ENCODE measurements around the gene CCR9. TPM values are rescaled to one million over a fixed set of nuclear protein-coding genes. Genes with fewer than 3 reads are reported as not detected.

Gene CCR9
- total RNA-seq, 1 donor from 2014 or later = not detected

GRCh38 chr3:45927881-45928280, 41.5 kb downstream of the CCR9 start:
- no peak for DNase-seq
- no peak for ATAC-seq
- intact Hi-C loops (cut with micrococcal nuclease) = no loop called here

- intact Hi-C loops (cut with micrococcal nuclease) = no loop called here
- DNase-seq (peak; percentile 58), ATAC-seq (peak; percentile 47)
Observed at GRCh38 chr3:45929042-45929679, 42.8 kb downstream of the CCR9 start.

DNA sequence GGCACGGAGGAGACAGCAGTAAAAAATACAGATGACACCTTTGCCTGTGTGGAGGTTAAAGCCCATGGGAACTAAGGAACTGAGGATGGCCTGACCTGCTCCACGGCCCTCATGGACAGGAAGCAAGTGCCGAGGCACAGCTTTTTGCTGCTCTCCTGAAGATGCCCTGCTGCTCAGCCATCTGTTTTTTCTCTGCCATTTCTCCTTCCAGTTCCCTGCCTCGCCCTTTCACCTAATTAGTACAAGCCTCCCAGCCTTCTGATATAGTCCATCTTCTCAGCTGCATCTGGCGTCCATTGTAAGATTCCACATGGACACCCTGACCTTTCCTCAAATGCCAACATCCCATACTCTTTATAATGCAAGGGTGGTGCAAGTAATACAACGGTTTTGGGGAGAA, 45.2 kb downstream of the CCR9 start:
- intact Hi-C loops (cut with micrococcal nuclease) = no loop called here
- peak; percentile 13 for ATAC-seq
- no peak for DNase-seq

GRCh38 chr3:45932112-45932511, 45.8 kb downstream of the CCR9 start:
- intact Hi-C loops (cut with micrococcal nuclease) = no loop called here
- DNase-seq (no peak), ATAC-seq (no peak)

DNA sequence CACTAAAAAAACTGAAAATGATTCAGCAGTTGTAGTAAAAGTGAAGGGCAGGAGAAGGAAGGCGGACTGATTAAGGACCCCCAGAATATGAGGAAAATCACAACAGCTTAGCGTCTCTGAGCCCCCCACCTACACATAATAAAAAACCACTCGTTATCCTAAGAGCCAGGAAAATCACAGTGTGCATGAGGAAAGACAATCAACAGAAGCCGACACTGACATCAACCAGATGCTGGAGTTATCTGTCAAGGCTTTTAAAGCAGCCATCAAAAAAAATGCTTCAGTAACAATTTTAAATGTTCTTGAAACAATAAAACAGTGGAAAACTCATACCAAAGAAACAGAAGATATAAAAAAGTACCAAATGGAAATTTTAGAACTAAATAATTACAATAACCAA, 47.2 kb downstream of the CCR9 start:
- DNase-seq (no peak), ATAC-seq (peak; percentile 27)
- intact Hi-C loops (cut with micrococcal nuclease) = no loop called here

GRCh38 chr3:45936261-45936660, 49.9 kb downstream of the CCR9 start:
- DNase-seq (no peak), ATAC-seq (no peak)
- intact Hi-C loops (cut with micrococcal nuclease) = no loop called here

GRCh38 chr3:45937206-45938042, 51.1 kb downstream of the CCR9 start:
- no peak for DNase-seq
- ATAC-seq = no peak
- intact Hi-C loops (cut with micrococcal nuclease) = loop anchor here (2.0 kb wide), 1 partner anchor 141 kb away; no protein-coding TSS in a partner anchor

- DNase-seq = no peak
- intact Hi-C loops (cut with micrococcal nuclease) = loop anchor here (2.0 kb wide), 1 partner anchor 141 kb away; no protein-coding TSS in a partner anchor
- ATAC-seq = no peak
Observed at GRCh38 chr3:45938043-45938435, 51.7 kb downstream of the CCR9 start.

- intact Hi-C loops (cut with micrococcal nuclease) = loop anchor here (2.0 kb wide), 1 partner anchor 140 kb away; no protein-coding TSS in a partner anchor
- peak; percentile 74 for DNase-seq
- peak; percentile 85 for ATAC-seq
Observed at GRCh38 chr3:45938864-45939263, 52.5 kb downstream of the CCR9 start.

DNA sequence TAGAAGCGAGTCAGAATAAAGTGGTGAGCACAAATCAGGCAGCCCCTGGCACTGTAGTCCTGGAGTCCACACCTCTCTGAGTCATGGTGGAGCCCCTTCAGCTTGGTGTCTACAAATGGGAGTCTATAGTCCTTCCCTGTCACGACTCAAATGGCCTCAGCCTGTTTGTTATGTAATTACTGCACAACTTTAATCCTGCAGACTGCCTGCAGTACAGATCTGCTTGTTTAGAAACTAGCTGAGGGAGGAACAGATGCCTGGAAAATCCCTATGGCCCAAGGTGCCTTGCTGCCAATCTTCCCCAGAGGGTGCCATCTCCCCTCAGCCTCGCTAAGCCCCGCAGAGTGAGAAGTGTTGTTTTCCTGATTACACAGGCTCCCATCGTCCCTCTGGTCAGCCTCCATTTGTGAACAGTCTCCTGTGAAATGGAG, 53.0 kb downstream of the CCR9 start:
- DNase-seq (no peak), ATAC-seq (peak; percentile 10)
- intact Hi-C loops (cut with micrococcal nuclease) = loop anchor here (2.0 kb wide), 1 partner anchor 139 kb away; no protein-coding TSS in a partner anchor

- intact Hi-C loops (cut with micrococcal nuclease) = no loop called here
- ATAC-seq = no peak
- DNase-seq = no peak
Observed at GRCh38 chr3:45940004-45940780, 53.8 kb downstream of the CCR9 start.

- DNase-seq (no peak), ATAC-seq (no peak)
- intact Hi-C loops (cut with micrococcal nuclease) = no loop called here
Observed at GRCh38 chr3:45940781-45941365, 54.5 kb downstream of the CCR9 start.

- intact Hi-C loops (cut with micrococcal nuclease) = no loop called here
- DNase-seq = peak; percentile 29
- no peak for ATAC-seq
Observed at GRCh38 chr3:45942051-45942825, 55.9 kb downstream of the CCR9 start.

DNA sequence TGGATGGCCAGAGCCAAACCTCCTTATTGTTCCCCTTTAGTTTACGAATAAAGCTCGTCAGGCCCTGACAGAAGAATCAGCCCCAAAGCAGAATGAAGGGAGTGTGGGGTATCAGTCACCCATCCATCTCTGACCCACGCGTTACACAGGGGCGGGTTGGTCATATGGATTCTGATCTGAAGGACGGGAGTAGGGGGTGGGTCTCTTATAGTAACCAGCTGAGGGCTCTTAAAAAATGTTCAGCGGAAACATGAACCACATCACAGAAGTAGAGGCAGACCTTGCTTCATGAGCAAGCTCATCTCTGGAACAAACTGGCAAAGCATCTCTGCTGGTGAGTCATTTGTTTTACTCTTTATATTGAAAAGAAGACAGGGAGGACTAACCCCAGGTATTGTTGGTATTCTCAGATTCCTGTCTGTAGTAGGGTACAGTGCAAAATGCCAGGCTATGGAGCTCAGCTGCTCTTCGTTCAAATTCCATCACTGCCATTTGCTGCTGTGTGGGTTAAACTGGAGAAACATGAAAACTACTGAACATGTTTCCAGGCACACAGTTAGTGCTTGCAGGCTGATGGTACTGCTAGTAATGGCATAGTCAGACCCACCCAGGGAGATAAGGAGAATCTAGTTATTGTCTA, 57.0 kb downstream of the CCR9 start, which contains the start of gene CXCR6:
CXCR6 (plus strand) TSS at position 258 of the 640 bp plus-strand sequence. CDS start 3,018 bp downstream, outside the sequence.
- intact Hi-C loops (cut with micrococcal nuclease) = no loop called here
- ATAC-seq = no peak
- DNase-seq = no peak

- intact Hi-C loops (cut with micrococcal nuclease) = no loop called here
- no peak for ATAC-seq
- DNase-seq = no peak
Observed at GRCh38 chr3:45944830-45945620, 58.7 kb downstream of the CCR9 start.

- DNase-seq = no peak
- no peak for ATAC-seq
- intact Hi-C loops (cut with micrococcal nuclease) = no loop called here
Observed at GRCh38 chr3:45946307-45946706, 60.0 kb downstream of the CCR9 start.

DNA sequence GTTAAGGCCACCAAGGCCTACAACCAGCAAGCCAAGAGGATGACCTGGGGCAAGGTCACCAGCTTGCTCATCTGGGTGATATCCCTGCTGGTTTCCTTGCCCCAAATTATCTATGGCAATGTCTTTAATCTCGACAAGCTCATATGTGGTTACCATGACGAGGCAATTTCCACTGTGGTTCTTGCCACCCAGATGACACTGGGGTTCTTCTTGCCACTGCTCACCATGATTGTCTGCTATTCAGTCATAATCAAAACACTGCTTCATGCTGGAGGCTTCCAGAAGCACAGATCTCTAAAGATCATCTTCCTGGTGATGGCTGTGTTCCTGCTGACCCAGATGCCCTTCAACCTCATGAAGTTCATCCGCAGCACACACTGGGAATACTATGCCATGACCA, 60.5 kb downstream of the CCR9 start:
- ATAC-seq (no peak), DNase-seq (no peak)
- intact Hi-C loops (cut with micrococcal nuclease) = no loop called here

All from left ventricle myocardium superior (tissue), 1 donor.